Measurements from ENCODE around the gene ORC6.

ORC6 gene

DNA sequence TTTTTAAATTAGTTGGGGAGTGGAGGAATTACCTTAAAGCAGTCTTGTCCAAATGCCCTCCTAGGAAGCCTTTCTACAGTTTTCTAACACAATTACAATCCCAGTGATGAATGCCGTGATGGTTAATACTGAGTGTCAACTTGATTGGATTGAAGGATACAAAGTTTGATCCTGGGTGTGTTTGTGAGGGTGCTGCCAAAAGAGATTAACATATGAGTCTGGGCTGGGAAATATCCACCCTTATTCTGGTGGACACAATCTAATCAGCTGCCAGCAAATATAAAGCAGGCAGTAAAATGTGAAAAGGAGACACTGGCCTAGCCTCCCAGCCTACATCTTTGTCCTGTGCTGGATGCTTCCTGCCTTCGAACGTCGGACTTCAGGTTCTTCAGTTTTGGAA lies 12.2 kb downstream of the ORC6 start:
- DNase-seq = no peak

DNA sequence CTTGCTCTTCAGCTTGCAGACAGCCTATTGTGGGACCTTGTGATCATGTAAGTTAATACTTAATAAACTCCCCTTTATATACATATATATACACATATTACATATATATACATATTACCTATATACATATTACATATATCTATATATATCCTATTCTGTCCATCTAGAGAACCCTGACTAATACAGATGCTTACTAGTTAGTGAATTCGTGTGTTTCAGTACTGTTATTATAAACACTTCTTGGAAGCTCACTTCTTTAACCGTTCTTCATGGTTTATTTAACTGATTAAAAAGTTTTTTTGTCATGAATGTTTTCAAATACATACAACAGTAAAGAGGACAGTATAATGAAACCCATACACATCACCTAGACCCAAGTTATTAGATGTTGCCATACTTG lies 12.6 kb downstream of the ORC6 start:
- no peak for DNase-seq

DNA sequence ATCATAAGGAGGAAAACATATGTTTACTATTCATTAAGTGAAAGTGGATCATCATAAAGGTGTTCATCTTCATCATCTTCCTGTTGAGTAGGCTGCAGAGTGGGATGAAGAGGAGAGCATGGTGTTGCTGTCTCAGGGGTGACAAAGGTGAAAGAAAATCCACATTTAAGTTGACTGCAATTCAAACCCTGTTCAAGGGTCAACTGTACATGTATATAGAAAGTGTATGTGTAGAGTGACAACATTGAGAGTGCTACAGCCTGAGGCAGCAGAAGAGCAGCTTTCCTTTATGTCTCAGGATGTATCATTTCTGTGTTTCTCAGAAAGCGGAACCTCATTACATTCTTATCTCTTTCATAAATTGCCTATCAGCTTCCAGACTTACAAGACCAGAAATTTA lies 17.2 kb downstream of the ORC6 start:
- DNase-seq = no peak

DNA sequence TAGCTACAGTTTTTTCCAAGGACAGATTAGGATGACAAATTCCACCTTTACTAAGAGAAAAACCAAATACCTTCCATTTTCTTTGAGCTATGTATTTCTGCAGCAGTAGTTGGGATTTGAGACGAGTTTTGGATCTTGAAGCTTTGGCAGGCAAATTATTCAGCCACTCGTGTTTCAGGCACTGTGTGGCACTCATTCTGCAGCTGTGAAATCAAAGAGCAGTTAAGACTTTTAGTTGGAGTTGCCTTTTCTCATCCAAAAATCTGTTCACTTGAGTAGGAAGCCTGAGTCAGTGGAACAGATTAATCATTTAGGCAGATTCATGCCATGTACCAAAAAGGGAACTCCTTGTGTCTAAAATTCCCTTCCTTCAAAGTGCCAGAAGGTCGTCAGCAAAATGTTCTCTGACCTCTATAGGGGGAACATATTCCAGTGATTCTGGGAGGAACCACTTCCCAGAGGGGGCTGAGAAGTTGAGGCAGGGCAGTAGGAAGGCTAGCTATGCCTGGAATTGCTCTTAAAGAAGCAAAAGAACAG lies 20.1 kb downstream of the ORC6 start:
- no peak for DNase-seq

DNA sequence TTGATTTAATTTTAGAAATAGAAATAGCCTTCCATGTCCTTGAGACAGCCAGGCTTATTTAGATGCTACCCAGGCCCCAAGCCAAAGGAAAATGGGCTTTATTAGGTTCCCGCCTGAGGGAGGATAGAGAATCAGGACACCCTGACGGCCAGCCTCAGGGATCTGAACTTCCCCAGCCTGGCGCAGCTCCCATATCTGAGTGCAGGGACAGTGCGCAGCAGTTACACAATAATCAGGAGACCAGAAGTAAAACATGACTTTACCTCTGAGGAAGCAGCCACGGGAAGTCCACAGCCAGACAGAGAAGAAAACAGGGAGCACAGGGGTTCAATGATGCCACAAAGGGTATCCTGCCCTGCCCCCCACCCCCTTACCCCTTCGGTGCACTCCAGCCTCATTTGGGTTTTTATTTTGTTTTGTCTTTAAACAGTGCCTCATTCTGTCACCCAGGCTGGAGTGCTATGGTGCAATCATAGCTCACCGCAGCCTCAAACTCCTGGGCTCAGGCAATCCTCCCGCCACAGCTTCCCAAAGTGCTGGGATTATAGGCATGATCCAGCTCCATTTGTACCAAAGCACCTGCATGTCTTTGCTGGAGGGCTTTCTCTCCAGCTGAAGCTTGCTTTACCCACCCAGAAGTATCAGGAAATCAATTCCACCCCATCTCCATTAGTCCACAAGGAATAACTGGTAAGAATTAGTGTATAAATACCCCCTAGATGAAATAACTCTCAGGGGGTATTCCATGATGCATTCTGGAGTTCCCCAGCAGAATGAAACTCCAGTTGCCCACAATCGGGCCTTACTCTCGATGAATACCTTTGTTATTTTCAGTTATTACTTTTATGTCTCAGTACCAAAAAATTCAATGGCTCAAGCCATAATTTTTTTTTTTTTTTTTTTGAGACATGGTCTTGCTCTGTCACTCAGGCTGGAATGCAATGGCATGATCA lies 21.9 kb downstream of the ORC6 start:
- no peak for DNase-seq

DNA sequence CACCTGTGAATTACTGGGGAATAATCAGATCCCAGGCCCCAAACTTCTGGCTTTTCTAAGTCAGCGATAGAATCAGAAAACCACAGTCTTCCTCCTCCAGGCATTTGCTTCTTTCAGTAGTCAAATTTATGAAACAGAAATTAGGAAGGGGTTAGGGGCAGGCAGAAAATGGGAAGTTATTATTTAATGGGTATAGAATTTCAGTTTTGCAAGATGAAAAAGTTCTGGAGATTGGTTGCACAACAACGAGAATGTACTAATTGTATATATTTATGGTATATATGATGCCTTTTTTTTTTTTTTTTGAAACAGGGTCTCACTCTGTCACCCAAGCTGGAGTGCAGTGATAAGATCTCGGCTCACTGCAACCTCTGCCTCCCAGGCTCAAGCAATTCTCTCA lies 23.5 kb downstream of the ORC6 start:
- DNase-seq = no peak

DNA sequence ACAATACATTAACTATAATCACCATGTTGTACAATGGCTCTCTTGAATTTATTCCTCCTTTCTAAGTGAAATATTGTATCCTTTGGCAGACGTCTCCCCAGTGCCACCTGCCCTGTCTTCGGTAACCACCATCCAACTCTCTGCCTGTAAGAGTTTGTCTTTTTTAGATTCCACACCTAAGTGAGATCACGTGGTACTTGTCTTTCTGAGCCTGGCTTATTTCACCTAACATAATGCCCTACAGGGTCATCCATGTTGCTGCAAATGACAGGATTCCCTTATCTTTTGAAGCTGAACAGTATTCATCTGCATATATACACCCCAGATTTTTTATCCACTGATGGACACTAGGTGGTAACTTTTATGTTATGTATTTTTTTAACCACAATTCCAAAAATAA lies 24.2 kb downstream of the ORC6 start:
- no peak for DNase-seq

DNA sequence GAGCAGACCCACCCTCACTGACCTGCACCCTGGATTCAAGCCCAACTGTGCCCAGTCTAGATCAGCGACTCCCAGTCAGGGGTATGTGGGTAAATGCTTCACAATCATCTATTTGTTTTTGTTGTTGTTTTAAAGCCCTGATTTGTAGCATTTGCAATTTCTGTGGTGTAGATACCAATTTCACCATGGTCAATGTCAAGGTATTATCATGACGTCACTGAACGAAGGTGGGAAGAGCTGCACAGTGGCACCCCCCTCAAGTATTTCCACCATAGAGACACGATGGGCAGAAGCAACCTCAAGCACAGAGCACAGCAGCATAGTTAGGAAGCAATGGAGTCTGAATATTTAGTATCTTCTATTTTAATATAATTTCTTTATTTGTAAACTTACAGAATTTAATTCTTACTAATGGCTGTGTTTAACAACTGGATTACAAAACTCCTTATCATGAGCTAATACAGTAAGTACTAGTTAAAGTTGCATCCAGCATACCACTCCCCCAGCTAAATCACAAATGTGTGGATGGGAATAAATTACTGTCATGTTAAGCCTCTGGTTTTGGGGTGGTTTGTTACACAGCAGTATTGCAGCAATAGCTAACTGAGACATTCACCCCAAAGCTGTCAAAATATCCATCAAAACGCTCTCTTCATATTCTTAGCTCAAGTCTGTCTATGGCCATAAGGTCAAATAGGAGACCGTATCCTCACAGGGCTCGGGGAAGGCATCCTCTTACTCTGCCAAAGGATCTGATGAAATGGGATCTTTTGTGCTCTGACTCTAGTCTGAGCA lies 25.5 kb downstream of the ORC6 start:
- no peak for DNase-seq

DNA sequence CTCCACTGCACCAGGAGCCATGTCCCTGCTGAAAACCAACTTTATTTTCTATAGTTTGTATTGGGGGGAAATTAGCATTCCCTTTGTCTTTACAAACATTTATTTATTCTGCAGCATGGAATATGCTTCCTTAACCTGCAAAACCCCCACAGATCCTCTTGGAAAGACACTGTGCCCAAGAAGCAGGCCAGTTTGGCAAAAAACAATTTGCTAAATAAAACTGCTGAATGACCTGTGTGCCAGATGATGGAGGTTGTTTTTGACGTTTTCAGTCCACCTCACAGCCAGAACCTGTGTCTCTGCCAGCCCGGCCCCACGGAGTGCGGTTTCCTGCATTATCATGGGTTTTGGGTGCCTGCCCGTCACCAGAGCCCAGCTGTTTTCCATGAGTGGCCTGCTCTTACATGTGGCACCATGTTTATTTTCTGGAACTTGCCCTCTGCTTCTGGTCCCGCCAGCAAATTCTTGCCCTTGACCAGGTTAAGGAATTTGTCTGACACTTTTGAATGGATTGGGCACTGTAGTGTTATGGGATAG lies 26.4 kb downstream of the ORC6 start:
- DNase-seq = no peak

DNA sequence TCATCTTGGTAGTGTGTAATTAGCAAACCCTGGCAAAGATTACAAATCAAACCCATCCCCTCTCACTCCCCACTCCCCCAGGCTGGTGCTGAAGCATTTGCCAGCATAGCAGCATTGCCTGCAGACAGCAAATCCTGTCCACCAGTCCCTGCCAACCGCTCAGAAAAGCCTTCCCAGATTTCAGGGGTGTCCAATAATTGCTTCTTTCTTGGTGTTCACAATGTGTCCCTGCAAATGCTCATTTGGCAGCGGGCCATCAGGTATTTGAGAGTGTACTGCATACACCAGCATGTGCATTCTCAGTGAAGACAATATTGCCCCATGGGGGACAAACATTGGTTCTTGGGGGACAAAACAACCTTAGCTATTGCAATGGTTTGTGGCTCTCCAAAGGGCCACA lies 28.2 kb downstream of the ORC6 start:
- no peak for DNase-seq

DNA sequence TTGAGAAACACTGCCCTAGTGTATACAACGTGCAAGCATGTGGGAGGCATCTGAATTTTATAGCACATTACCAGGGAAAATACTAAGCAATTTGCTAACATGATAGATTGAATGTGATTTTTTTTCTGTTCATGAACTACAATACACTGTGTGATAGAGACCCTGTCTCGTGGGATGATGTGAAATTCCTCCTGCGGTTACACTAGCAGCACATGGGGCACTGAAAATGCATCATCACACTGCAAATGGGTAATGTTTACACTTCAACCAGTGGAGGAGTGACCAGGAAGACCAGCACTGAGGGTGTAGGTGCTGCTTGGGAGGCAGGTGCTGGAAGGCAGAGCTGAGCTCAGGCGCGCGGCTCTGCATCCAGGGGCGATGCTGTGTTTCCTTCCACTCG lies 28.8 kb downstream of the ORC6 start:
- DNase-seq = no peak

DNA sequence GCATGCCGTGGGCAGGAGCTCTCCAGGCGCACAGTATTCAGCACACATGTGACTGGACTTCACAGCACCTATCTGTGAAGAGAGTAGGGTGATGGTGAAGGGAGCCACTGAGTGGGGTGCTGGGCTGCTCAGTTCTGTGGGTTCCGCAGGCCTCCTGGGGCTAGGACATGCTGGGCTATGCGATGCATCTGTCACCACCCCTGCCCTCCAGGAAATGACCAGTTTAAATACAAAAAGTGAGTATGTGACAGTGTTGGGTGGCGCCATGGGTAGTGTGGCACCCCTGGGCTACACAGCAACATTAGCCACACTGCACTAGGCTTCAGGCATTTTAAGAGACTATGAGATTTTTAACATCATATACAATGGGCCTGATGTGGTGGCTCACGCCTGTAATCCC lies 30.1 kb downstream of the ORC6 start:
- DNase-seq = no peak

DNA sequence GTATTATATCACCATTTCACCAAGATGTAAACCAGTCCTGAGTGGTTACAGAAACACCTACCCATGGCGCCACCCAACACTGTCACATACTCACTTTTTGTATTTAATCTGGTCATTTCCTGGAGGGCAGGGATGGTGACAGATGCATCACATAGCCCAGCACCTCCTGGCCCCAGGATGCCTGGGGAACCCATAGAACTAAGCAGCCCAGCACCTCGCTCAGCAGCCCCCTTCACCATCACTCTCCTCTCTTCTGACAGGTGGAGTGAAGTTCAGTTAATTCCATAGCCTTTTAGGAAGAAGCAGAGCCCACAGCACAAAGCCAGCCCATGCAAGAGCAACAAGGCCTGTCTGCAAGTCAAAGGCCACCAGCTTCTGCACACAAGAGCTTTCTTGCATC lies 31.2 kb downstream of the ORC6 start:
- DNase-seq = no peak

DNA sequence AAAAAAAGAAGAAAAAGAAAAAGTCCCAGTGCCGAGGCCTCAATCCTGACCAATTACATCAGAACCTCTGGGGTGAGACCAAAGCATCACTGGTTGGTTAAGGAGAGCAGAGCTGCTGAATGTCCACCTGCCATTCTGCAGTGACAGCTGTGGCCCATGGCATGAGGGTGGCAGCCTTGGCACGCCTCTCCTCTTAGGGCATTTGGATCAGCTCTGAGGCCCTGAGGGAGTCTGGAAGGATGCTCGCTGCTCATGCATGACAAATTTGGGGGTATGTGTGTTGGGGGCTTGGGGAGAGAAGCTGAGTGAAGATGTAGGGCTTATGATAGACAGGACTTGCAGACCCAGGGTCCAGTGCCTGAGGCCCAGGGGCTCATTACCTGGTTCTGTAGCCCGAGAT lies 32.4 kb downstream of the ORC6 start:
- no peak for DNase-seq

DNA sequence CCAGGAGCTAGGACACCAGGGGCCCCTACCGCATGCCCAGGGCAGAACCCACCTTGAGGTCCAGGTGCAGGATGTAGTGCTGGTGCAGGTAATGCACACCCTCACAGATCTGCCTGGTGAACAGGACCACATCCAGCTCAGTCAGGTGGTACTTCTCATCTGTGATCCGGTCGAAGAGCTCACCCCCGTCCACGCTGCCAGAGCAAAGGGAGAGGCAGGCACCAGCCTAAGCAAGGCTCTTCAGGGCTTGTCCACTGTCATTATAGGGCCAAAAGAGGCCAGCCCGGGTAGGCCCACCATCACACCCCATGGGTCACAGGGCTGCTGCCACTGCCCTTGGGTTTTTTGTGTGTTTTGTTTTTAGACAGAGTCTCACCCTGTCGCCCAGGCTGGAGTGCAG lies 37.7 kb downstream of the ORC6 start:
- no peak for DNase-seq

DNA sequence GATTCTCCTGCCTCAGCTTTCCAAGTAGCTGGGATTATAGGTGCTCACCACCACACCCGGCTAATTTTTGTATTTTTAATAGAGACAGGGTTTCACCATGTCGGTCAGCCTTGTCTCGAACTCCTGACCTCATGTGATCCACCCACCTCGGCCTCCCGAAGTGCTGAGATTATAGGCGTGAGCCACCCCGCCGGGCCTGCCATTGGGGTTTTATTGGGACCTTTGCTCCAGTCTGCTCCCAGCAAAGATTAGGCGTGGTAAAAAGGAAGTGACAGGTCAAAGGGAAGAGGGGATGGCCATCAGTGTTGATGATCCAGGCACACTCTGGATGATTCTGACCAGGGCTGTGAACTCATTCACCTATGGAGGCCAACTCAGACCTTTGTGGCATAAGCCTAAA lies 38.2 kb downstream of the ORC6 start:
- no peak for DNase-seq

DNA sequence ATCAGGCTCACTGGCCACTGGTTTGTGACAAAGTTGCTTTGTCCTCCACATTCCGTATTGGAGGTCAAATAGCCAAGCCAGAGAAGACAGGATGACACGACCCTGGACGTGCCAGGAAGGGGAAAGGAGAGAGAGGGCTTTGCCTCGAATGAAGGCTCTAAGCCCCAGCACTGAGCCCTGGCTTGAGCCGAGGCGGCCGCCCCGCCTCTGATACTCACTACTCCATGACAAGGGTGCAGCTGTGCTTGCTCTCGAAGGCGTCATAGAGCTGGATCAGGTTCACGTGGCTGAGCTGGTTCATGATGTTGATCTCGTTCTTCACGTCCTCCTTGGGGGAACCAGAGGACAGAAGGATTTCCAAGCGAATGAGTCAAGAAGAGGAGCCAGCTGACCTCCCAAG lies 39.3 kb downstream of the ORC6 start:
- no peak for DNase-seq

DNA sequence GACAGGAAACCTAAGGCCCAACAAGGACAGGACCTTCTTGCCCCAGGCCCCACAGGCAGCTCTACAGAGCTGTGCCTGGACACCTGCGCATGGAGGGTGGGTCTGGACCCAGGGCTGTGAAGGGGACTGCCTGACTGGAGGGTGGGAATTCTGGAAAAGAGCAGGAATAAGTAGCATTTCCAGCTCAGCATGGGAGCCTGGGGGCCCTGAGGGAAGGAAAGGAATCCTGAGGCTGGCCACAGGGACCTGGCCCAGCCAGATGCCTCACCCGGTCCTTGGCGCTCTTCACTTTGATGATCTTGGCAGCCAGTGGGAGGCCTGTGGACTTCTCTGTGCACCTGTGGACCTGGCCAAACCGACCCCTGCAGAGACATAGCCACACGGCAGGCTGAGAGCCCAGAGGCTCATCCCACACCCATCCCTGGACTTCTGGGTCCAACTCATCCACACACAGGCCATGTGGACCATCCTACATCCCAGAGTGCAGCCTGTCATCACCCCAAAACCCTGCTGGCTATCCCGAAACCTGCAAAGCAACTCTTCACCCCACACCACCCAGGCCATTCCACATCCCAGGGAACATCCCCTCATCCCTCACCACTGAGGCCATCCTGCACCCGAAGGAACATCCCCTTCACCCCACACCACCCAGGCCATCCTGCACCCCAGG lies 40.0 kb downstream of the ORC6 start:
- DNase-seq = no peak

DNA sequence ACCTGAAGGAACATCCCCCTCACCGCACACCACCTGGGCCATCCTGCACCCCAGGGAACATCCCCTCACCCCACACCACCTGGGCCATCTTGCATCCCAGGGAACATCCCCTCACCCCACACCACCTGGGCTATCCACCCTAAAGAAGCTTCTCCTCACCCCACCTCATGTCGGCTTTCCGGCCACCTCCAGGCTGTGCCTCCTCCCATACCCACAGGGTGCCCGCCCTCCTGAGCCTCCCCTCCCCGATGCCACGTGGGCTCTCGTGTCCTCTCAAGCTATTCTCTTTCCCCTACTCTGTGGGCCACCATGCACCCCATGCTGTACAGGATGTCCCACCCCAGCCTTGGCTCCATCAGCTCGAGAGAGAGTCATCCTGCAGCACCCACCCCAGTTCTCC lies 40.7 kb downstream of the ORC6 start:
- no peak for DNase-seq

DNA sequence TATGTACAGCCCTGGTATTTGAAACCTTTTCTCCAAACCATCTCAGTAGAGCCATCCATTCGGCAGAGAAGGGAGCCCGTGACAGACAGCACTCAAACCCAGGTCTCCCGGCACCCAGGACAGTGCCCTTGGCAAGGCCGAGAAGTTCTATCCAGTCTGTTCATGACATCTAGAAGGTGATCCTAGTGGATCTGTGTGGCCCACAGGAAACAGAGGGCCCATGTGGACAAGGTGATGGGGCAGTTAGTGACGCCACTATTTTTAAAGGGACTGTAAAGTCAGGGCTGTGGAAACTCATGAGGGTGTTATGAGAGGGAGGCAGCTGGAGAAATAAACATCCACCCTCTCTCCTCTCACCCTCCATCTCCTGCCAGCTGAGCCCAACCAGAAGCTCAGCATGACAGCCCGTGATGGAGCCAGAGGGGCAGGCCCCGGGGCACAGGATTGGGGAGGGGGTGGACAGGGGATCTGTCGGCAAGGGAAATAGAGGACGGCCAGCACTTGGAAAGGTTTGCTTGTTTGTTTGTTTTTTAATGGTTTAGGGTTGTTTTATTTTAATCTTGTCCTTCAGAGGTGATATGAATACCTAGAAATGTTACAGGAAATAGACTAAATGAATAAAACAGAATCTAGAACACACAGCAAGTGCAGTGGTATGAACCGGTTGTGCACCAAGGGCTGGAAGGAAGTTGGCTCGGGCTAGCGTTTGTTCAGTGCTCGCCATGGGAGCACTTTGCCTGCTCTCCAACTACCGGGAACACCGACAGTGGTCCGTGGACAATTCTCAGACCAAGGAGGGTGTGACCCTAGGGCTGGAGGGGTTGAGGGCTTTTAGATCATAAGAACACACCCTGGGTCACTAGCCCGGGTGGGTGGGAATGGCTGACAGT lies 41.6 kb downstream of the ORC6 start:
- DNase-seq = no peak

DNA sequence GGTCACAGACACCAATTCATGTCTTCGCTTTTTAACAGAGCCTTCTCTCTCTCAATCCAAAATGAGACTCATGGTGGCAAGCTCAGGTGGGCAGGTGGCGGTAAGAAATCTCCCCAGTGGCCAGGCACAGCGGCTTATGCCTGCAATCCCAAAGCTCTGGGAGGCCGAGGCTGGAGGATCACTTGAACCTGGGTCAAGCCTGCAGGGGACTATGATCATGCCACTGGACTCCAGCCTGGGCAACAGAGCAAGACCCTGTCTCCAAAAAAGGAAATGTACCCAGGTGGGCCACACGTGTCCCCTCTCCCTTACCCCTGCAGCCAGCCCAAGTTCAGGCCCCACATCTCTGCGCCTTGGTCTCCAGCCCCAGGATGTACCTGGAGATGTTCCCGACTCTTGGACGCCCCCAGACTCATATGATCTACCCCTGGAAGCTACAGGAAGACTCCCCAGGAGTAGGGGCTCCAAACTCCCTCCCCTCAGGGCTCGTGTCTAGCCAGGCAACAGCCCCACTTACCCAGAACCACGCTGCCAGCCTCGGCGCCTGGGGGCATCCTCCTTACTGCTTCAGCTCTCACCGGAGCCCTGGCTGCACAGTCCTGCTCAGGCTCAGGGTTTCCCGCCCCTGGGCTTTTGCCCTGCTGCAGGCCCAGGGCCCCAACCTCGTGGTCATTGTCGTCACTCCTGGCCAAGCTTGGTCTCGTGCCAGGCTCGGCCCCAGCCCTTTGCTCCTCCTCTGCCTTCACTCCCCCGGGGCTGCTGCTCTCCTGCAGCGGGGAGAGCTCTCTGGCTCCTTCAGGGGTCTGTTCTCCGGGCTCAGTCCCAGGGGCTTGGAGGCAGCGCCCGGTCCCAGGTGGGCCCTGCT lies 42.5 kb downstream of the ORC6 start:
- DNase-seq = no peak

All from activated naive CD4-positive, alpha-beta T cell (primary cell).